ENCODE data around the gene CRYAB.

Gene CRYAB

DNA sequence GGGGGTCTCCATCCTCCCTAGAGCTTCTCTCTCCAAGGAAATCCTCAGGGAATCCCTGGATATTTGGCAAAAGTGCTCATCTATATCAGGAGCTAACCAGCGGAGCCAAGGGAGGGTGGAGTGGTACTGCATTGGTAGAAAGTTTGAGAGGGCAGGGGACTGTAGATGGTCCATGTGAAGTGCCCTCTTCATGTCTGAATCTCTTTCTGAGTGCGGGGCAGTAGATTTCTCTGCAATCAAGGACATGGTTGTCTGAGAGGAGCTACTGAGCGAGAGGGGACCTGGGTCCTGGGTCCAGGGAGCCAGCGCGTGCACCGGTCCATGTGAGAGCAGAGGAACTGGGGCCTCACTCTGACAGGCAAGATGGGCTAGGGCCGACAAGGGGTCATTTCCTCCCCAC lies 26.3 kb upstream of the CRYAB start:
- DNase-seq = no peak
- 0 out of 2 replicates have a peak overlapping the region, but pooled peaks have one; percentile 92 for H2AFZ ChIP-seq (ENCODE audit: low read length)

DNA sequence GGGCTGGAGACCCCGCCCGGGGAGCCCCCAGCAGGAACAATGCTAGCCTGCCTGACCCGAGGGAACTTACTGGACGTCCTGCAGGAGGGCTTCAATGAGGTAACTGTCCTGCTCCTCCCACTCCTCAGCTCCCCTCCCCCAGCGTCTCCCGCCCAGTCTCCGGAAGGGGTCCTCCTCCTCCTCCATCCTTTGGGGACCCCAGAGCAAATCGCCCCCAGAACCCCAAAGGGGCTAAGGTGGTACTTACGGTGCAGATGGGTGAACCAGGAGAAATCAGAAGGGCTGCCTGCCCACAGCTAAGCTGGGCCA lies 25.8 kb upstream of the CRYAB start:
- peaks cover 28% of the 10 kb centered on the region for H3F3A ChIP-seq (ENCODE audit: insufficient read depth, low read length)
- peak overlapping the region; percentile 52; the same call in 1 of the 2 replicates for H3K9ac ChIP-seq (ENCODE audit: low read length)
- H3K27ac ChIP-seq (ENCODE audit: low read length) = no peak overlapping the region
- H3K4me1 ChIP-seq (ENCODE audit: low read length) = peaks cover 28% of the 10 kb centered on the region
- H3K9me3 ChIP-seq (replicated peaks; ENCODE audit: insufficient read depth, low read length) = no peaks in the 10 kb centered on the region
- peak overlapping the region; percentile 83 for H3K4me2 ChIP-seq (ENCODE audit: low read depth, low read length)
- no peaks in the 10 kb centered on the region for H3K9me2 ChIP-seq (replicated peaks; ENCODE audit: insufficient read depth, low read length)
- no peaks in the 10 kb centered on the region for H3K27me3 ChIP-seq (replicated peaks; ENCODE audit: insufficient read depth, low read length)
- H2AFZ ChIP-seq (ENCODE audit: low read length) = peak overlapping the region; percentile 92
- H4K20me1 ChIP-seq (ENCODE audit: insufficient read depth, low read length) = no peaks in the 10 kb centered on the region
- DNase-seq = no peak
- H3K36me3 ChIP-seq (replicated peaks; ENCODE audit: insufficient read depth, low read length) = no peaks in the 10 kb centered on the region
- H3K79me2 ChIP-seq (ENCODE audit: low read length) = 0 out of 2 replicates have a peak, but pooled peaks cover 4% of the 10 kb centered on the region
- TF ChIP-seq, protein P1, sequence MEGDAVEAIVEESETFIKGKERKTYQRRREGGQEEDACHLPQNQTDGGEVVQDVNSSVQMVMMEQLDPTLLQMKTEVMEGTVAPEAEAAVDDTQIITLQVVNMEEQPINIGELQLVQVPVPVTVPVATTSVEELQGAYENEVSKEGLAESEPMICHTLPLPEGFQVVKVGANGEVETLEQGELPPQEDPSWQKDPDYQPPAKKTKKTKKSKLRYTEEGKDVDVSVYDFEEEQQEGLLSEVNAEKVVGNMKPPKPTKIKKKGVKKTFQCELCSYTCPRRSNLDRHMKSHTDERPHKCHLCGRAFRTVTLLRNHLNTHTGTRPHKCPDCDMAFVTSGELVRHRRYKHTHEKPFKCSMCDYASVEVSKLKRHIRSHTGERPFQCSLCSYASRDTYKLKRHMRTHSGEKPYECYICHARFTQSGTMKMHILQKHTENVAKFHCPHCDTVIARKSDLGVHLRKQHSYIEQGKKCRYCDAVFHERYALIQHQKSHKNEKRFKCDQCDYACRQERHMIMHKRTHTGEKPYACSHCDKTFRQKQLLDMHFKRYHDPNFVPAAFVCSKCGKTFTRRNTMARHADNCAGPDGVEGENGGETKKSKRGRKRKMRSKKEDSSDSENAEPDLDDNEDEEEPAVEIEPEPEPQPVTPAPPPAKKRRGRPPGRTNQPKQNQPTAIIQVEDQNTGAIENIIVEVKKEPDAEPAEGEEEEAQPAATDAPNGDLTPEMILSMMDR (IDR thresholded peaks at IDR 0.05; ENCODE audit: low read length) = no peak
- TF ChIP-seq EZH2phosphoT487 (IDR thresholded peaks at IDR 0.05; ENCODE audit: low read length) (no peak), EZH2 (optimal IDR thresholded peaks at IDR 0.05; ENCODE audit: low read depth, low read length) (no peak)
- peak overlapping the region; percentile 84 for H3K4me3 ChIP-seq (ENCODE audit: low read length)

More for the DNA sequence above, 26.3 kb upstream of the CRYAB start:
- Histone ChIP-seq H3K79me2 (ENCODE audit: low read length) (0 out of 2 replicates have a peak, but pooled peaks cover 4% of the 10 kb centered on the region), H3K4me3 (ENCODE audit: low read length) (peak overlapping the region; percentile 84; the same call in 1 of the 2 replicates), H3K36me3 (replicated peaks; ENCODE audit: insufficient read depth, low read length) (no peaks in the 10 kb centered on the region), H3K9me2 (replicated peaks; ENCODE audit: insufficient read depth, low read length) (no peaks in the 10 kb centered on the region), H3K4me1 (ENCODE audit: low read length) (peaks cover 28% of the 10 kb centered on the region), H4K20me1 (ENCODE audit: insufficient read depth, low read length) (no peaks in the 10 kb centered on the region), H3K9ac (ENCODE audit: low read length) (0 out of 2 replicates have a peak overlapping the region, but pooled peaks have one; percentile 52), H3F3A (ENCODE audit: insufficient read depth, low read length) (peaks cover 28% of the 10 kb centered on the region), H3K27ac (ENCODE audit: low read length) (no peak overlapping the region), H3K4me2 (ENCODE audit: low read depth, low read length) (peak overlapping the region; percentile 83), H3K27me3 (replicated peaks; ENCODE audit: insufficient read depth, low read length) (no peaks in the 10 kb centered on the region), H3K9me3 (replicated peaks; ENCODE audit: insufficient read depth, low read length) (no peaks in the 10 kb centered on the region)
- TF ChIP-seq, protein P1 (IDR thresholded peaks at IDR 0.05; ENCODE audit: low read length) = no peak
- TF ChIP-seq EZH2phosphoT487 (IDR thresholded peaks at IDR 0.05; ENCODE audit: low read length) (no peak), EZH2 (optimal IDR thresholded peaks at IDR 0.05; ENCODE audit: low read depth, low read length) (no peak)

DNA sequence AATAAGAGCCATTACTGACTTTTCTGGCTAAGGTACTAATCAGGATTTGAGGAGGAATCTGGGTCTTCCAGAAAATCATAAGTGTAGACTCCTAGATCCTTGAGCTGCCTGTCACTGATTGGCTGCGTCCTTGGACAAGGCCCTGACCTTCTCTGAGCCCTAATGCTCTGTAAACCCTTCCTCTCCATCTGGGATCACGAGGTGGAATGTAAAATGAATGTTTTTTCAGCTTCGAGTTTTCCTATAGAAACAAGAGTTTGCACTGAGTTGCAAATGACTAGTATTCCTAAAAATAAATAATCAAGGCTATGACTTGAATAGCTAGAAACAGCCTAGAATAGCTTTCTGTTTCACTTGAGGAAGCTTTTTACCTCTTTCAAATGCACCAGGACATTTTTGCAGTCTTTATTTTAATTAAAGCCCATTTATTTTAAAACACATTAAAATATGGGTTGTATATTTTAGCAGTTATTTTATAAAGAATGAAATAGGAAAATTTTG lies 24.5 kb upstream of the CRYAB start:
- H3F3A ChIP-seq (ENCODE audit: insufficient read depth, low read length) = peaks cover 28% of the 10 kb centered on the region
- H2AFZ ChIP-seq (ENCODE audit: low read length) = peak overlapping the region; percentile 92
- peak overlapping the region; percentile 52; the same call in 1 of the 2 replicates for H3K9ac ChIP-seq (ENCODE audit: low read length)

More for the DNA sequence above, 24.5 kb upstream of the CRYAB start:
- no peaks in the 10 kb centered on the region for H3K9me2 ChIP-seq (replicated peaks; ENCODE audit: insufficient read depth, low read length)
- H3K27ac ChIP-seq (ENCODE audit: low read length) = peak overlapping the region; percentile 53; the same call in 1 of the 2 replicates
- H3K27me3 ChIP-seq (replicated peaks; ENCODE audit: insufficient read depth, low read length) = no peaks in the 10 kb centered on the region
- DNase-seq = peak; percentile 39
- no peaks in the 10 kb centered on the region for H4K20me1 ChIP-seq (ENCODE audit: insufficient read depth, low read length)
- H3K4me1 ChIP-seq (ENCODE audit: low read length) = peaks cover 28% of the 10 kb centered on the region
- TF ChIP-seq, protein P1 (IDR thresholded peaks at IDR 0.05; ENCODE audit: low read length) = no peak
- TF ChIP-seq EZH2phosphoT487 (IDR thresholded peaks at IDR 0.05; ENCODE audit: low read length) (no peak), EZH2 (optimal IDR thresholded peaks at IDR 0.05; ENCODE audit: low read depth, low read length) (no peak)
- no peaks in the 10 kb centered on the region for H3K36me3 ChIP-seq (replicated peaks; ENCODE audit: insufficient read depth, low read length)
- 0 out of 2 replicates have a peak, but pooled peaks cover 4% of the 10 kb centered on the region for H3K79me2 ChIP-seq (ENCODE audit: low read length)
- H3K9me3 ChIP-seq (replicated peaks; ENCODE audit: insufficient read depth, low read length) = no peaks in the 10 kb centered on the region
- H3K4me2 ChIP-seq (ENCODE audit: low read depth, low read length) = peak overlapping the region; percentile 83
- peak overlapping the region; percentile 84 for H3K4me3 ChIP-seq (ENCODE audit: low read length)

Measured in MM.1S (cell line).